K562 (cell line): ENCODE results near the gene GPR152. TPM values are rescaled to one million over a fixed set of nuclear protein-coding genes. Genes with fewer than 3 reads are reported as not detected.

Source experiments
- C11orf30 ChIP-seq: fragments of 450-650 bp; IDR thresholded peaks from 2 replicates; pipeline ENCODE4 v1.6.1; 2016; ENCODE audit warnings: low read depth, mild to moderate bottlenecking
- CCAR2 ChIP-seq: fragments of 200-400 bp; formaldehyde crosslinking; IDR thresholded peaks from 2 replicates; pipeline ENCODE4 v1.6.1; 2017; ENCODE audit warnings: mild to moderate bottlenecking, low read depth, low read length
- CTCF ChIP-seq, 3 experiments: IDR thresholded peaks in 2 of 3; conservative IDR thresholded peaks in 1 of 3; 2 replicates each; pipeline ENCODE4 v1.5.1; 2011 to 2012; ENCODE audit warnings: low read length in 3 of 3, mild to moderate bottlenecking in 3 of 3, control low read depth in 2 of 3, improper control_type of control experiment in 1 of 3, inconsistent platforms in 1 of 3, low read depth in 1 of 3, mixed read lengths in 1 of 3, moderate library complexity in 1 of 3; ENCODE audit not compliant: insufficient read depth in 2 of 3
- FOXK2 ChIP-seq, 2 experiments: fragments of 450-650 bp; IDR thresholded peaks in 1 of 2; conservative IDR thresholded peaks in 1 of 2; 2 replicates each; pipeline ENCODE4 v1.6.1; 2016; ENCODE audit warnings: low read depth in 2 of 2, mild to moderate bottlenecking in 1 of 2
- FOXM1 ChIP-seq, 2 experiments: fragments of 450-650 bp in 1 of 2; sonication (generic) in 1 of 2; formaldehyde crosslinking in 1 of 2; IDR thresholded peaks; 2 replicates each; pipeline versions ENCODE4 v1.6.1 to v1.9.0; 2017 to 2022; ENCODE audit warnings: low read depth in 2 of 2, mild to moderate bottlenecking in 2 of 2, missing genetic modification reagents in 1 of 2, moderate library complexity in 1 of 2
- HDGF ChIP-seq: fragments of 450-650 bp; IDR thresholded peaks from 2 replicates; pipeline ENCODE4 v1.6.1; 2016
- HIVEP1 ChIP-seq: fragments of 250-450 bp; sonication (Bioruptor Pico); IDR thresholded peaks from 2 replicates; pipeline ENCODE4 v1.4.0; 2020; ENCODE audit warnings: mild to moderate bottlenecking
- HNRNPH1 ChIP-seq: fragments of 200-400 bp; formaldehyde crosslinking; optimal IDR thresholded peaks from 2 replicates; pipeline ENCODE3; 2017; ENCODE audit warnings: low read depth, mild to moderate bottlenecking, low read length, moderate library complexity
- HNRNPLL ChIP-seq: fragments of 200-400 bp; formaldehyde crosslinking; IDR thresholded peaks from 2 replicates; pipeline ENCODE4 v1.6.1; 2017; ENCODE audit warnings: low read length, low read depth, mild to moderate bottlenecking; ENCODE audit not compliant: poor library complexity, severe bottlenecking
- HOXB6 ChIP-seq: fragments of 250-450 bp; sonication (Bioruptor Pico); IDR thresholded peaks from 2 replicates; pipeline ENCODE4 v1.5.1; 2022; ENCODE audit warnings: mild to moderate bottlenecking, borderline replicate concordance
- KDM4B ChIP-seq, 2 experiments: fragments of 450-650 bp in 1 of 2; sonication (generic) in 1 of 2; IDR thresholded peaks; 2 replicates each; pipeline ENCODE4 v1.6.1; 2016 to 2017; ENCODE audit warnings: borderline replicate concordance in 2 of 2, antibody characterized with exemption in 1 of 2, low read depth in 1 of 2, mild to moderate bottlenecking in 1 of 2
- KLF13 ChIP-seq: fragments of 450-650 bp; IDR thresholded peaks from 2 replicates; pipeline ENCODE4 v1.6.1; 2016; ENCODE audit warnings: missing genetic modification characterization, low read depth, mild to moderate bottlenecking, missing compliant biosample characterization, moderate library complexity, borderline replicate concordance
- MCM2 ChIP-seq: fragments of 450-650 bp; IDR thresholded peaks from 2 replicates; pipeline ENCODE4 v1.6.1; 2017; ENCODE audit warnings: low read depth, mild to moderate bottlenecking
- MEF2A ChIP-seq: IDR thresholded peaks from 2 replicates; pipeline ENCODE4 v1.6.1; 2011; ENCODE audit warnings: low read depth, mild to moderate bottlenecking, low read length, moderate library complexity; ENCODE audit not compliant: control insufficient read depth
- NFE2L1 ChIP-seq: fragments of 450-650 bp; IDR thresholded peaks from 2 replicates; pipeline ENCODE4 v1.6.1; 2016; ENCODE audit warnings: missing genetic modification characterization, low read depth, mild to moderate bottlenecking, missing compliant biosample characterization, moderate library complexity, borderline replicate concordance
- NFIX ChIP-seq: fragments of 250-450 bp; sonication (Bioruptor Pico); IDR thresholded peaks from 2 replicates; pipeline ENCODE4 v1.4.0; 2020; ENCODE audit warnings: low read depth, mild to moderate bottlenecking, moderate library complexity
- OTX1 ChIP-seq: fragments of 450-650 bp; formaldehyde crosslinking; IDR thresholded peaks from 2 replicates; pipeline ENCODE4 v1.4.0; 2022; ENCODE audit warnings: mild to moderate bottlenecking
- POLR2AphosphoS5 ChIP-seq: IDR thresholded peaks from 2 replicates; pipeline ENCODE4 v1.6.1; 2011; ENCODE audit warnings: mild to moderate bottlenecking, low read depth, low read length, moderate library complexity; ENCODE audit not compliant: control insufficient read depth, insufficient read depth
- PTTG1 ChIP-seq: fragments of 450-650 bp; IDR thresholded peaks from 2 replicates; pipeline ENCODE4 v1.6.1; 2016; ENCODE audit warnings: low read depth, mild to moderate bottlenecking, missing genetic modification characterization, missing compliant biosample characterization
- RBM34 ChIP-seq: fragments of 200-400 bp; formaldehyde crosslinking; IDR thresholded peaks from 2 replicates; pipeline ENCODE4 v1.6.1; 2018; ENCODE audit warnings: low read length, borderline replicate concordance; ENCODE audit not compliant: insufficient read depth
- RNF2 ChIP-seq: sonication (generic); IDR thresholded peaks from 2 replicates; pipeline ENCODE4 v1.6.1; 2016
- SIN3A ChIP-seq, 2 experiments: fragments of 150-350 bp in 1 of 2; IDR thresholded peaks; 2 replicates each; pipeline ENCODE4 v1.6.1; 2011 to 2016; ENCODE audit warnings: borderline replicate concordance in 2 of 2, low read depth in 2 of 2, low read length in 2 of 2, mild to moderate bottlenecking in 2 of 2, moderate library complexity in 2 of 2; ENCODE audit not compliant: control insufficient read depth in 1 of 2
- TAF1 ChIP-seq: IDR thresholded peaks from 2 replicates; pipeline ENCODE4 v1.6.1; 2011; ENCODE audit warnings: mild to moderate bottlenecking, low read length, moderate library complexity; ENCODE audit not compliant: insufficient read depth, control insufficient read depth, severe bottlenecking; ENCODE audit errors: extremely low read depth
- ZC3H8 ChIP-seq: fragments of 450-650 bp; IDR thresholded peaks from 2 replicates; pipeline ENCODE4 v1.6.1; 2017
- ZNF232 ChIP-seq: sonication (generic); formaldehyde crosslinking; IDR thresholded peaks from 2 replicates; pipeline ENCODE4 v1.8.0; 2022; ENCODE audit warnings: mild to moderate bottlenecking, missing genetic modification reagents
- ZNF583 ChIP-seq: fragments of 250-450 bp; sonication (Bioruptor Pico); IDR thresholded peaks from 2 replicates; pipeline ENCODE4 v1.4.0; 2020
- ZNF707 ChIP-seq: fragments of 250-450 bp; sonication (Bioruptor Pico); conservative IDR thresholded peaks from 2 replicates; pipeline ENCODE4 v1.8.0; 2022; ENCODE audit warnings: inconsistent platforms, mild to moderate bottlenecking, moderate library complexity
- polyA plus RNA-seq, 8 experiments: library from polyadenylated mRNA; depleted of rRNA in 4 of 8; stranded (reverse) in 5 of 8; unstranded in 3 of 8; fragments of >200 nt; fragmentation: Nextera tagmentation in 2 of 8; fragmentation: Illumina TruSeq in 1 of 8; extraction: Ambion mirVana in 2 of 8; extraction: Trizol in 1 of 8; gene quantifications; 2 replicates each; pipeline versions ENCODE4 v1.2.1 to v1.2.3, GENCODE V29; 2011 to 2014; ENCODE audit warnings: inconsistent platforms in 1 of 8, missing spikeins in 1 of 8
- total RNA-seq, 7 experiments: library from RNA; depleted of rRNA in 6 of 7; stranded (reverse); fragments of >200 nt in 6 of 7; fragmentation: Illumina TruSeq in 2 of 7; extraction: Trizol in 2 of 7; gene quantifications; 2 replicates each; pipeline versions ENCODE4 v1.2.1 to v1.2.3, GENCODE V29; 2011 to 2021; ENCODE audit warnings: low replicate concordance in 1 of 7

Gene GPR152
- total and polyA plus RNA-seq, 9 of the 15 experiments (the other 6 are each of a cell fraction or from before 2014, with no cell fraction given) = not detected

GRCh38 chr11:67401495-67402191, 50.9 kb downstream of the GPR152 start, which contains the start of gene PPP1CA (continued):
- TF ChIP-seq RBM34 = no peak
- no peak for TF ChIP-seq ZNF583 (CRISPR knock-in tag)
- no peak for TF ChIP-seq HNRNPH1
- peak in 1 of 2 experiments; percentile 75; a peak in 1 of 4 replicates for TF ChIP-seq SIN3A (IDR thresholded peaks at IDR 0.05; ENCODE audit: borderline replicate concordance in 2 of 2, control insufficient read depth in 1 of 2, low read depth in 2 of 2, low read length in 2 of 2)
- TF ChIP-seq C11orf30 = no peak
- TF ChIP-seq RNF2 = no peak
- no peak for TF ChIP-seq NFE2L1
- no peak for TF ChIP-seq HOXB6
- peak; percentile 55; the same call in 1 of the 2 replicates for TF ChIP-seq POLR2AphosphoS5
- no peak for TF ChIP-seq NFIX (CRISPR knock-in tag)
- TF ChIP-seq FOXK2 (conservative IDR thresholded peaks at IDR 0.05 in 1 of 2, IDR thresholded peaks at IDR 0.05 in 1 of 2; ENCODE audit: low read depth in 2 of 2) = 0 out of 4 replicates have a peak, but pooled peaks of 1 of the 2 experiments have one; percentile 11
- no peak for TF ChIP-seq MCM2
- no peak for TF ChIP-seq KLF13
- no peak for TF ChIP-seq ZNF707 (CRISPR knock-in tag)
- peak; percentile 69 for TF ChIP-seq TAF1
- no peak for TF ChIP-seq HNRNPLL
- TF ChIP-seq ZNF232 (CRISPR knock-in tag) = no peak
- TF ChIP-seq MEF2A = no peak
- peak in 1 of 2 experiments; percentile 41; a peak in 1 of 4 replicates for TF ChIP-seq KDM4B (IDR thresholded peaks at IDR 0.05; ENCODE audit: borderline replicate concordance in 2 of 2, low read depth in 1 of 2)
- TF ChIP-seq HIVEP1 = no peak
- no peak for TF ChIP-seq OTX1
- TF ChIP-seq ZC3H8 = no peak
- peak; percentile 37 to 69 (median 52); a peak in 5 of 6 replicates for TF ChIP-seq CTCF (IDR thresholded peaks at IDR 0.05 in 2 of 3, conservative IDR thresholded peaks at IDR 0.05 in 1 of 3; ENCODE audit: insufficient read depth in 2 of 3, low read depth in 1 of 3, low read length in 3 of 3)
- TF ChIP-seq FOXM1 (IDR thresholded peaks at IDR 0.05; ENCODE audit: low read depth) = no peak
- TF ChIP-seq FOXM1 (CRISPR knock-in tag; IDR thresholded peaks at IDR 0.05; ENCODE audit: low read depth) = no peak
- no peak for TF ChIP-seq CCAR2
- TF ChIP-seq HDGF = no peak
- no peak for TF ChIP-seq PTTG1 (tag)
